Measurements from ENCODE around the gene R3HDM2. TPM values are rescaled to one million over a fixed set of nuclear protein-coding genes. Genes with fewer than 3 reads are reported as not detected.

R3HDM2 gene
- total RNA-seq, 1 donor from 2014 or later: 19.2 TPM

DNA sequence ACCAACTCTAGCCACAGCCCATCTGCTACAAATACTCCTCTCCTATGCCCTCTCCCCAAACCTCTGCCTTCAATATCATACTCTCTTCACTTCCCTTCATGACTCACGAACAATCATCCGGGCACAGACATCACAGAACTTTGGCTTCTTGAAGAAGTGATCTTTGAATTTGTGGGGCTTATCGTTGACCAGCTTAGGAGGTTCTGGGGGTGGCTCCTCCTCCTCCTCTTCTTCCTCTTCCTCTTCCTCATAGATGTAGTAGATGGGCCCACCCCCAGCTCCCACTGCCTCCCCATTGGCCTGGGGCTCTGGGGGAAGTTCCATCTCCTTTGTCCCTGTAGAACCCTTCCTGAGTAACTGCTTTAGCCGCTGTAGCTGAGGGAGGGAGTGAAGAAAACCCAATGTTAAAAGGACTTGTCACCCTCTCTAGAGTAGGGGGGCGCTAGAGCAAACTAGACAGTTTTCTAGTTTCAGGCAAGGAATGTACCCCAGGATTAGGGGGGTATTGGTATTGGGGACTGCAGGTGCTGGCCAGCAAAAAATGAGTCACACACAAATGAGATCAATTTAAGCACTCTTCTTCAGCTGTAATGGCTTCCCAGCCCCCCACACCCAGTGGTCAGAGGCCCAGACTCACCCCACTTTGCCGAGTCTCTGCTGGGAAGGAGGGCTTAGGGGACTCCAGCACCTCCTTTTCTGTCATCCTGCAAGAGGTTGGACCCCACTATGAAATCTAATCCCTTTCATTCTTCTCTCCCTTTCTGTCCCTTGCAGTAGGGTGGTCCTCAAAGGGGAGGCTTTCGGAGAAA lies 181.7 kb downstream of the R3HDM2 start:
- no peak overlapping the region for H3K27ac Mint-ChIP-seq (ENCODE audit: unreplicated experiment)
- Histone ChIP-seq H3K79me2 (ENCODE audit: insufficient read depth, low read length) (no peaks in the 10 kb centered on the region), H3K27ac (ENCODE audit: low read depth, low read length) (no peak overlapping the region), H2AFZ (ENCODE audit: low read depth, low read length) (no peak overlapping the region), H3K36me3 (ENCODE audit: insufficient read depth, low read length) (no peaks in the 10 kb centered on the region), H4K20me1 (ENCODE audit: insufficient read depth, low read length) (no peaks in the 10 kb centered on the region), H3K9ac (ENCODE audit: low read length) (no peak overlapping the region), H3K4me1 (ENCODE audit: insufficient read depth, low read length) (no peaks in the 10 kb centered on the region), H3K27me3 (ENCODE audit: insufficient read depth, low read length) (no peaks in the 10 kb centered on the region), H3K9me3 (ENCODE audit: insufficient read depth, low read depth, low read length) (no peaks in the 10 kb centered on the region), H3K4me2 (ENCODE audit: low read length) (no peak overlapping the region), H3K4me3 (ENCODE audit: insufficient read depth, low read depth, low read length) (no peak overlapping the region)
- no peak for FAIRE-seq
- H3K4me3 Mint-ChIP-seq (ENCODE audit: unreplicated experiment): no peak overlapping the region
- TF ChIP-seq EZH2 (IDR thresholded peaks at IDR 0.05; ENCODE audit: insufficient read depth, low read length) (no peak), CTCF (IDR thresholded peaks at IDR 0.05; ENCODE audit: insufficient read depth, low read depth, low read length) (no peak)
- peaks cover 6% of the 10 kb centered on the region for H3K27me3 Mint-ChIP-seq (ENCODE audit: low read depth, unreplicated experiment)
- peaks cover 14% of the 10 kb centered on the region for H3K36me3 Mint-ChIP-seq (ENCODE audit: low read depth, unreplicated experiment)
- H3K4me1 Mint-ChIP-seq (ENCODE audit: low read depth, unreplicated experiment): peaks cover 4% of the 10 kb centered on the region
- no peak for DNase-seq (ENCODE audit: low read depth)
- no peaks in the 10 kb centered on the region for H3K9me3 Mint-ChIP-seq (ENCODE audit: unreplicated experiment)

DNA sequence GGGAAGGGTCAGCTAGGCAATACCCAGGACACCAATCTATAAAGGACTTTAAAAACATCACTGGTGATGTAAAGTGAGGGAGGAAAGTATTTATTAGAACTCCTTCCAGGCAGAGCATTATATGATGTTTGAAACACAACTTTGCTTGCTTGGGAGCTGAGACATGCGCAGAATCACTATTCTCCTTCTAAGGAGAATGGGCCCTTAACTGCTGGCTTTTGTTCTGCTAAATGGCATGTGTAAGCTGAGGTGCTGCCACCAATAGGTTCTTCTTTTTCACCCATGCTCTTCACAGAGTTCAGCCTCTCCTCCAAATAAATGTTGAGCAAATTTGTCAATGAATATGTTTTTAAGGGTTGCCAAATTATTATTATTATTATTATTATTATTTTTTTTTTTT lies 183.8 kb downstream of the R3HDM2 start:
- H3K9me3 Mint-ChIP-seq (ENCODE audit: unreplicated experiment): no peaks in the 10 kb centered on the region
- no peaks in the 10 kb centered on the region for H3K36me3 ChIP-seq (ENCODE audit: insufficient read depth, low read length)
- DNase-seq (ENCODE audit: low read depth): no peak
- H3K4me3 Mint-ChIP-seq (ENCODE audit: unreplicated experiment): no peak overlapping the region
- TF ChIP-seq CTCF (IDR thresholded peaks at IDR 0.05; ENCODE audit: insufficient read depth, low read depth, low read length) (no peak), EZH2 (IDR thresholded peaks at IDR 0.05; ENCODE audit: insufficient read depth, low read length) (no peak)
- H3K36me3 Mint-ChIP-seq (ENCODE audit: low read depth, unreplicated experiment): peaks cover 9% of the 10 kb centered on the region
- no peak overlapping the region for H3K4me3 ChIP-seq (ENCODE audit: insufficient read depth, low read depth, low read length)
- H3K4me1 ChIP-seq (ENCODE audit: insufficient read depth, low read length): peaks cover 9% of the 10 kb centered on the region
- H3K9me3 ChIP-seq (ENCODE audit: insufficient read depth, low read depth, low read length): no peaks in the 10 kb centered on the region
- no peak overlapping the region for H3K9ac ChIP-seq (ENCODE audit: low read length)
- peaks cover 3% of the 10 kb centered on the region for H4K20me1 ChIP-seq (ENCODE audit: insufficient read depth, low read length)
- H3K27me3 ChIP-seq (ENCODE audit: insufficient read depth, low read length): peaks cover 4% of the 10 kb centered on the region
- H2AFZ ChIP-seq (ENCODE audit: low read depth, low read length): no peak overlapping the region
- H3K79me2 ChIP-seq (ENCODE audit: insufficient read depth, low read length): no peaks in the 10 kb centered on the region
- no peak for FAIRE-seq
- H3K27me3 Mint-ChIP-seq (ENCODE audit: low read depth, unreplicated experiment): peaks cover 16% of the 10 kb centered on the region
- peaks cover 10% of the 10 kb centered on the region for H3K4me1 Mint-ChIP-seq (ENCODE audit: low read depth, unreplicated experiment)
- no peak overlapping the region for H3K4me2 ChIP-seq (ENCODE audit: low read length)
- H3K27ac Mint-ChIP-seq (ENCODE audit: unreplicated experiment): no peak overlapping the region
- H3K27ac ChIP-seq (ENCODE audit: low read depth, low read length): no peak overlapping the region

DNA sequence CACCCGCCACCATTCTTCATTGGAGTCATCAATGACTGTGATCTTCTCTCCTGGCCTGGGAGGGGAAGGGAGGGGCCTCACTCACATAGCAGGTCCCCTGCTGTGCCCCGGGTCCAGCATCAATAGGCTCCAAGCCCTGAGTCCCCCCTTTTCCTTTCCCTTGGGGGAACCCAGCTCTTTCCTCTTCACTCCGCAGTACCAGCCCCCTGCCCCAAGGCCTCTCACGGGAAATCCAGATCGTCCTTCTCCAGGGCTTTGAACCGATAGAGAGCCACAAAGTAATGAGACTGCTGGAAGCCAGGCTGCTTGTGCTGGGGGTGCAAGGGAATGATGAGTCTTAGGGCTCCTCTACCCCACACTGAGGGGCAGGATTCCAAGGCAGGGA lies 186.5 kb downstream of the R3HDM2 start:
- no peak overlapping the region for H3K4me3 ChIP-seq (ENCODE audit: insufficient read depth, low read depth, low read length)
- H3K4me1 Mint-ChIP-seq (ENCODE audit: low read depth, unreplicated experiment): peaks cover 19% of the 10 kb centered on the region
- H3K36me3 ChIP-seq (ENCODE audit: insufficient read depth, low read length): no peaks in the 10 kb centered on the region
- DNase-seq (ENCODE audit: low read depth) (no peak), FAIRE-seq (no peak)
- peaks cover 29% of the 10 kb centered on the region for H3K4me1 ChIP-seq (ENCODE audit: insufficient read depth, low read length)
- H3K27me3 Mint-ChIP-seq (ENCODE audit: low read depth, unreplicated experiment): peaks cover 30% of the 10 kb centered on the region
- TF ChIP-seq EZH2 (IDR thresholded peaks at IDR 0.05; ENCODE audit: insufficient read depth, low read length): no peak
- no peak for TF ChIP-seq CTCF (IDR thresholded peaks at IDR 0.05; ENCODE audit: insufficient read depth, low read depth, low read length)
- H3K27ac ChIP-seq (ENCODE audit: low read depth, low read length): no peak overlapping the region
- H3K4me2 ChIP-seq (ENCODE audit: low read length): no peak overlapping the region
- H3K27me3 ChIP-seq (ENCODE audit: insufficient read depth, low read length): peaks cover 20% of the 10 kb centered on the region
- no peak overlapping the region for H3K9ac ChIP-seq (ENCODE audit: low read length)
- peaks cover 14% of the 10 kb centered on the region for H4K20me1 ChIP-seq (ENCODE audit: insufficient read depth, low read length)
- peak overlapping the region; percentile 53 for H3K27ac Mint-ChIP-seq (ENCODE audit: unreplicated experiment)
- peak overlapping the region; percentile 50 for H3K4me3 Mint-ChIP-seq (ENCODE audit: unreplicated experiment)
- no peaks in the 10 kb centered on the region for H3K9me3 Mint-ChIP-seq (ENCODE audit: unreplicated experiment)
- H3K36me3 Mint-ChIP-seq (ENCODE audit: low read depth, unreplicated experiment): peaks cover 10% of the 10 kb centered on the region
- no peaks in the 10 kb centered on the region for H3K9me3 ChIP-seq (ENCODE audit: insufficient read depth, low read depth, low read length)
- no peak overlapping the region for H2AFZ ChIP-seq (ENCODE audit: low read depth, low read length)
- no peaks in the 10 kb centered on the region for H3K79me2 ChIP-seq (ENCODE audit: insufficient read depth, low read length)

Measured in astrocyte (in vitro differentiated cells and primary cell).